Activated CD4-positive, alpha-beta T cell treated with anti-CD3 and anti-CD28 coated beads, Interleukin-2, amount 10 ng/mL, durations not matched to agents 7 days and 5 days (primary cell): Measurements from ENCODE around the gene STAT4. TPM values are rescaled to one million over a fixed set of nuclear protein-coding genes. Genes with fewer than 3 reads are reported as not detected.

ENCODE experiments used
- CTCF ChIA-PET: fragments of 350-600 bp; sonication (Branson Sonifier 250); formaldehyde crosslinking; loops from one replicate; lab custom pipeline; 2021; ENCODE audit warnings: antibody characterized with exemption; lab: Charles Lee
- POLR2A ChIA-PET: fragments of 350-600 bp; sonication (Branson Sonifier 250); formaldehyde crosslinking; loops from one replicate; lab custom pipeline; 2021; ENCODE audit warnings: antibody characterized with exemption; lab: Charles Lee
- DNase-seq: peaks from one replicate; pipeline ENCODE4 v3.0.0-alpha.2; 2020
- H3K27ac Mint-ChIP-seq: one replicate; pipeline ENCODE4 v1.8.0; 2021; ENCODE audit warnings: mild to moderate bottlenecking, moderate library complexity, mixed read lengths
- H3K27me3 Mint-ChIP-seq: one replicate; pipeline ENCODE4 v1.8.0; 2021; ENCODE audit warnings: mixed read lengths
- H3K36me3 Mint-ChIP-seq: one replicate; pipeline ENCODE4 v1.8.0; 2021; ENCODE audit warnings: low read depth, mixed read lengths
- H3K4me1 Mint-ChIP-seq: one replicate; pipeline ENCODE4 v1.8.0; 2021; ENCODE audit warnings: mixed read lengths
- H3K4me3 Mint-ChIP-seq: one replicate; pipeline ENCODE4 v1.8.0; 2021; ENCODE audit warnings: mild to moderate bottlenecking, moderate library complexity, mixed read lengths
- H3K9me3 Mint-ChIP-seq: one replicate; pipeline ENCODE4 v1.8.0; 2021; ENCODE audit warnings: mixed read lengths
- total RNA-seq, 2 experiments: library from RNA; stranded (reverse); gene quantifications; one replicate each; pipeline ENCODE4 v1.2.3, GENCODE V29; 2021

STAT4 gene
- total RNA-seq, 2 experiments from 2014 or later = 72.6 to 84.4 TPM

DNA sequence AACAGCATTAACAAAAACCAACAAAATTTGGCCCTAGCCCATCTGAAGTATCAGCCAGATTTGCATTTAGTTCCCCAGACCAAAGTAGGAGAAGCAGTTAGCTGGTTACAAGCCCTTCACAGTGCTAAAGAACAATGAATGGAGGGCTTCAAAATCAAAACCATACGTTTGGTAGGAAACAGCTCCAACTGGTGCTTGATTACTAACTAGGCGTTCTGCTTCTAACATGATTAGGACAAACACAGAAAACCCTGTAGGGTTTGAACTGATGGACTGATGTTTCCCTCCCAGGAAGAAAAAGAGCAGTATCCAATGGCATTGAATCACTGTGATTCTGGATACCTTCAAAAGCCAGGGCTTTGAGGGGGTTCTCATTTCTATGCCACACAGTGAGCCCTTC lies 20.5 kb upstream of the STAT4 start:
- no peak overlapping the region for H3K27ac Mint-ChIP-seq
- H3K27me3 Mint-ChIP-seq = no peaks in the 10 kb centered on the region
- H3K4me1 Mint-ChIP-seq = peaks cover 46% of the 10 kb centered on the region
- no peak for DNase-seq
- H3K9me3 Mint-ChIP-seq = no peaks in the 10 kb centered on the region
- H3K4me3 Mint-ChIP-seq = no peak overlapping the region
- CTCF ChIA-PET = interaction anchor here (0.8 to 1.5 kb wide), 3 partner anchors 13 to 17 kb away, joined by 3 to 5 read pairs (median 3); no protein-coding TSS in a partner anchor
- POLR2A ChIA-PET = no interaction called here
- no peaks in the 10 kb centered on the region for H3K36me3 Mint-ChIP-seq

DNA sequence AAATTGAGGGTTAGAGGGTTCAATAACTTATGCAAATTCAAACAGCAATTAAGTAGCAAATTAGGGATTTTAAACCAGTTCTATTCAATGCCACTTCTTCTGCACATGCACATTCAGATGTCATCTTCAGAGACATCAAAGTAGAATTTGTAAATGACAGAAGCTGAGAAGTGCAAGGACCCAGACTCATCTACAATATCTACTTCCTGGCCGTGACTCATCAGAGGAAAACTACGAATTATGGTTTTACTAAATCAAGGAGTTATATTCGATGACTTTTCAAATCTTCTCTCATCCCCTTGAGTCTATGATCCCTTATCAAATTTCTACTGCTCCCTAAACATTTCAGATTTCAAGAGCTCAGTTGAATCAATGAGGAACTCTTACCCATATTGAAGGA lies 20.0 kb upstream of the STAT4 start:
- POLR2A ChIA-PET = no interaction called here
- Mint-ChIP-seq H3K4me1 (peaks cover 41% of the 10 kb centered on the region), H3K36me3 (no peaks in the 10 kb centered on the region), H3K4me3 (no peak overlapping the region), H3K27ac (no peak overlapping the region), H3K9me3 (no peaks in the 10 kb centered on the region), H3K27me3 (no peaks in the 10 kb centered on the region)
- CTCF ChIA-PET = interaction anchor here (0.8 to 1.5 kb wide), 3 partner anchors 12 to 18 kb away, joined by 3 to 5 read pairs (median 3); no protein-coding TSS in a partner anchor
- no peak for DNase-seq

DNA sequence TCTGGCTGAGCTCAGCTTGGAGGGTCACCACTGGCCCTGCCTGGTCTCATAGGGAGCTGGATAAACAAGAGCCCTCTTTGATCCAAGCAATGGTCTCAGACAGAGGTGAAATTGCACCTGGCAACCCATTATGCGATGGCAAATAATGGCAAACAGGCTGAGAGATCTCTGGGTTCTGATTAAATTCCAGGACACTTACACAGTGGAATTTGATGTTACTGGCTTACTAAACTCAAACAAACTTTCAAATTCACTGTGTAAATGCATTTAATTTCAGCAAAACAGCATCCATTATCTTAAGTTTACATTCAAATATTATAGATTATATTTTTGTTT lies 19.5 kb upstream of the STAT4 start:
- no peak overlapping the region for H3K27ac Mint-ChIP-seq
- POLR2A ChIA-PET = no interaction called here
- H3K9me3 Mint-ChIP-seq = no peaks in the 10 kb centered on the region
- no peaks in the 10 kb centered on the region for H3K27me3 Mint-ChIP-seq
- no peak for DNase-seq
- H3K36me3 Mint-ChIP-seq = no peaks in the 10 kb centered on the region
- no peak overlapping the region for H3K4me3 Mint-ChIP-seq
- CTCF ChIA-PET = interaction anchor here (0.9 to 1.5 kb wide), 3 partner anchors 12 to 119 kb away, joined by 3 to 5 read pairs (median 3); no protein-coding TSS in a partner anchor
- H3K4me1 Mint-ChIP-seq = peaks cover 38% of the 10 kb centered on the region

DNA sequence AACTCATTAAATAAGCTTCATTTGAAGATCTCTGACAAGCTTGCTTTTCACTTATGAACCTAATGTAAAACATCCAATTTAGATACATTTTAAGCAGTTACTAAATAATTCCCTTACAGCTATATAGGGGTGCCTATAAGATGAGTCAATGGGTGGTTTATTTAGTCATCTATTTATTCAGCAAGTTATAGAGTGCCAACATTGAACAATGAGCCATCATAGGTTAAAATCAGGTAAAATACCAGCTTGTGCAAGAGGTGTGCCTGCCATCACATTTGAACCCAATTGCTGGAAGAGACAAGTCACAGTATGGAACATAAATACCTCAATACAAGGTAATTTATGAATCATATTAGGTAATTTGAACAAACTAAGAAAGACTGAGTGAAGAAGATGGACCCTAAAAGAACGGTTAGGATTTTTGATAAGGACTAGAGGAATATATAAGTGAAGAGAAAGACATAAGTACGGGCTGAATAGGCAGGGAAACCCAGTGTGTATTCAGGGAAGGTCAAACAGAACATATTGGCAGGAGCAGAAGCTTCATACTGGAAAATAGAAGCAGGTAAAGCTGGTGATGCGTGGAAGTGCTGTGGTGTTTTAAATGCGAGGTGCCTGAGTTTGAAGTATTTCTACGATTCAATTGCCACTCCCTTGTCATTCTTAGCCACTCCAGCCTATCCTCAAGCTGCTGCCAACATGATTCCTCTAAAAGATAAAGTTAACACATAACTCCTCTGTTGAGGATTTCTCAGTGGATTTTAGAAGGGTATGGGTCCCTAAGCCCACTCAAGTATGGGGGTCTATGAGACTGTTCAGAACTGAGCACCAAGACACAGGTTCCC lies 18.9 kb upstream of the STAT4 start:
- no peaks in the 10 kb centered on the region for H3K27me3 Mint-ChIP-seq
- POLR2A ChIA-PET = no interaction called here
- peaks cover 42% of the 10 kb centered on the region for H3K4me1 Mint-ChIP-seq

DNA sequence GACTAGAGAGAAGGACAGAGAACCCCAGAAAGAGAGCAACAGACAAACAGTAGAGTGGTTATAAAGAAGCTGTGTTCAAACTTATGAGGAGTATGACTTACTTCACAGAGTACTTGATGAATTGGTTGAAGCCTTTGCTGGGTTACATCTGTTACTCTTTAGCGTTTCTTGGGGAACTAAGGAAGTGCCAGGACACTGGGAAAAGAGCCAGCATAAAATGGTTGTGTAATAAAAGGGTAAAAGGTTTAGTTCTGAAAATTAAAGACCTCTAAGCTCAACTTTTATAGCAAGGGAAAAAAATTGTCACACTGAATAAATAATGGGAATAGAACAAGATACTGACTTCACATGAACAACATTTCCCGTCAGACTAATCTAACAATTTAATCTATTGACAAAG lies 17.0 kb upstream of the STAT4 start:
- Mint-ChIP-seq H3K27me3 (peaks cover 4% of the 10 kb centered on the region), H3K27ac (no peak overlapping the region), H3K4me3 (no peak overlapping the region), H3K9me3 (no peaks in the 10 kb centered on the region), H3K36me3 (no peaks in the 10 kb centered on the region), H3K4me1 (peaks cover 26% of the 10 kb centered on the region)
- ChIA-PET CTCF (interaction anchor here (0.6 to 11.1 kb wide), 4 partner anchors 12 to 116 kb away, joined by 3 to 69 read pairs (median 6); no protein-coding TSS in a partner anchor), POLR2A (interaction anchor here (0.7 kb wide), 1 partner anchor 9 kb away, joined by 10 read pairs; no protein-coding TSS in a partner anchor)
- DNase-seq = no peak

More for the DNA sequence above, 18.9 kb upstream of the STAT4 start:
- Mint-ChIP-seq H3K9me3 (no peaks in the 10 kb centered on the region), H3K36me3 (no peaks in the 10 kb centered on the region), H3K27ac (no peak overlapping the region), H3K4me3 (no peak overlapping the region)
- no peak for DNase-seq
- CTCF ChIA-PET = interaction anchor here (1.3 to 2.1 kb wide), 3 partner anchors 11 to 118 kb away, joined by 3 to 8 read pairs (median 5); no protein-coding TSS in a partner anchor

DNA sequence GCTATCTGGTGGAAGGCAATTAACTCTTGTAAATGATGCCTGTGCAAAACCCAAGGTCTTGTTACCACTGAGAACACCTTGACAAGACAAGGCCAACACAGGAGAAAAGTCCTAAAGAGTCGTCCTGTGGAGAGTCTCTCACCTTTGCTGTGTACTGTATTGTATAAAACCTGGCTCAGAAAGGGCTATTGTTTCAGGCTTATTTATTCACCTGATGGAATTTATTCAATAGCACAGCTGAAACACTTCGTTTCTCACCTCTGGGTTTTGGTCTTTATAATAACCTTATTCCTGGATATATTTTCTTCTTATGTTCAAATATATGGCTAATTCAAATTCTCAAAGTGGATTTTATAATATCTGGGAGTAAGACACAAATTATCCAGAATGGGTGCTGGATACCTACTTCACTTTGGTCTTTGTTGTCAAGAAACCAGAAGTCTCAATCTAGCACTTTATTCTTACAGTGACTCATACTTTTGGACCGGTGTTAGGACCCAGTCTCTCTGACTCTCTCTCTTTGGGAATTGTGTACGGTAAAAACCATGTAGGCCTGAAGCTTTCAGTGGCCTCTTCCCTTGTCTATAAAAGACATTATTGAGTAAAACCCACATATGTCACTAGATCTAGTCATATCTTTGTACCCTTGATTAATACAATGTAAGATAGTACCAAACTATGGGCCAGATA lies 16.1 kb upstream of the STAT4 start:
- Mint-ChIP-seq H3K4me1 (peaks cover 22% of the 10 kb centered on the region), H3K27me3 (peaks cover 5% of the 10 kb centered on the region), H3K4me3 (no peak overlapping the region), H3K36me3 (no peaks in the 10 kb centered on the region), H3K27ac (no peak overlapping the region), H3K9me3 (no peaks in the 10 kb centered on the region)
- ChIA-PET CTCF (interaction anchor here (0.9 to 11.1 kb wide), 5 partner anchors 11 to 355 kb away, joined by 3 to 69 read pairs (median 3); no protein-coding TSS in a partner anchor), POLR2A (no interaction called here)
- no peak for DNase-seq

DNA sequence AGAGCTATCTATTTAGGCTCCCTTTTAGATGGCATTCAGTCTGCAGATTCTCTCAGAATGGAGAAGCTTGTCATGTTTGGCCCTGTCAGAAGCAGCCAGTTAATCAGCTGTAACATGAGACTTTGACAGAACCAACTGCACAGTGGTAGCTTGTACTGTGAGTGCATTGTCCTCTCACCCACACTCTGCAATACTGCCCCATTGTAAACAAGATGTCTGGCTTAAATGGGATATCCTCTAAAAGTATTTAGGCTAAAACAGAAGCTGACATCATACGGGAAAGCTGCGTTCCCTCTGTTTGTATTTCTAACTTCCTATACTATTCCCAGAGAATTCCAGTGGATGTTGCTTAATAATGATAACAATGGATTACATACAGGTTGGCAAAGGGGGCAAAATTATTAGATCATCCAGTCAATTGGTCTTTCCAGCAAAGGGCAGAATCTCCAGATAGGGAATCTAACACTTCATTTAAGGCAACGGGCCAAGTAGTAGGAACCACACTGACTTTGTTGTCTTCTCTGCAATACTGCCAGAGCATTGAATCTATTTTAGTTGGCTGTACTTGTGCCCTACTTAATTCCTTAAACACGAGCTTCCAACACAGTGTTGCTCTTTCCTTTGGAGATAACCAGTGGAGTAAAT lies 15.4 kb upstream of the STAT4 start:
- Mint-ChIP-seq H3K9me3 (no peaks in the 10 kb centered on the region), H3K4me1 (peaks cover 18% of the 10 kb centered on the region), H3K36me3 (no peaks in the 10 kb centered on the region), H3K4me3 (no peak overlapping the region), H3K27ac (no peak overlapping the region), H3K27me3 (peaks cover 10% of the 10 kb centered on the region)
- POLR2A ChIA-PET = no interaction called here
- no peak for DNase-seq
- CTCF ChIA-PET = interaction anchor here (0.9 to 11.1 kb wide), 5 partner anchors 11 to 355 kb away, joined by 3 to 69 read pairs (median 3); no protein-coding TSS in a partner anchor

DNA sequence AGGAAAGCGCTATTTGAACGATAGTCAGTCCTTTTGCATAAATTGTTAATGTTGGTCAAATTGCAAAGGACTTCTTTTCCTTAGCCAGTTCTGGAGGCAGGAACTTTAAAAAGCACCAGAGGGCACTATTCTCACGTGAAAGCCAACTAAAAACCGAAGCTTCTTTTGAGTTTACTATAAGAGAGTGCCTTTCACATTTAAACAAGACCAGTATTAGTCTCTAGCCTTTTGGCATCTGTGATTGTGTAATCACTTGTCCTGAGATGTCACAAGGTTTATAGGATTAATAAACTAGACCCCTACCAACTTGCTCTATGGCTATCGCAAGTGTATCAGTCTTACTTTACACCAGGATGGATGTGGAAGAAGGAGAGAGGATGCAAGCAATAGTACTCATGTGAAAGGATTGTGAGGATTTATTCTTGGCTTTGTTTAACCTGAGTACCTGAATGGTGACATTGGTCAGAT lies 14.4 kb upstream of the STAT4 start:
- CTCF ChIA-PET = interaction anchor here (0.6 to 11.1 kb wide), 15 partner anchors 9 to 356 kb away, joined by 3 to 69 read pairs (median 3); no protein-coding TSS in a partner anchor
- no peak overlapping the region for H3K4me3 Mint-ChIP-seq
- H3K4me1 Mint-ChIP-seq = peaks cover 16% of the 10 kb centered on the region
- DNase-seq = peak; percentile 56
- H3K27me3 Mint-ChIP-seq = peaks cover 10% of the 10 kb centered on the region
- H3K27ac Mint-ChIP-seq = no peak overlapping the region
- H3K9me3 Mint-ChIP-seq = no peaks in the 10 kb centered on the region
- H3K36me3 Mint-ChIP-seq = no peaks in the 10 kb centered on the region
- POLR2A ChIA-PET = no interaction called here

DNA sequence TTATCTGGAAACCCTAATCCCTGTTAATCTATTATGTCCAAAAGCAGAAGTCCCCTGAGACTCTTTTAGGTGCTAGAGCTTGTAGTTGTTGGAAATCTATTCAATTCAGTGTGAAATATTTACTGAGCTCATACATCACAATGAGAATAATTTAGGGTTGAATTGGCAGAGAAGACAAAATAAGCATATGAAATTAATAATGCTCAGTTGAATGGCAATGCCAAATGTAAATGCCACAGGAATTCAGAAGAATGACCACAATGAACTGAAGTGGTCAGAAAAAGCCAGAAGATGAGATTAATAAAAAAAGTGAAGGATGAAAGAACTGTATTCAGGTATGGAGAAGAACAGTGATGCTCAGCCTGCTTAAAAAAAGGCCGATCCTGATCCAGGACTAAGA lies 8.0 kb upstream of the STAT4 start:
- Mint-ChIP-seq H3K27ac (no peak overlapping the region), H3K4me3 (no peak overlapping the region), H3K4me1 (peaks cover 23% of the 10 kb centered on the region), H3K9me3 (no peaks in the 10 kb centered on the region), H3K27me3 (peaks cover 14% of the 10 kb centered on the region), H3K36me3 (no peaks in the 10 kb centered on the region)
- CTCF ChIA-PET = interaction anchor here (1.0 to 11.1 kb wide), 7 partner anchors 8 to 107 kb away, joined by 3 to 69 read pairs (median 5); partner anchors contain the start of gene STAT4
- no peak for DNase-seq
- POLR2A ChIA-PET = interaction anchor here (0.9 kb wide), 1 partner anchor 88 kb away, joined by 3 read pairs; no protein-coding TSS in a partner anchor

DNA sequence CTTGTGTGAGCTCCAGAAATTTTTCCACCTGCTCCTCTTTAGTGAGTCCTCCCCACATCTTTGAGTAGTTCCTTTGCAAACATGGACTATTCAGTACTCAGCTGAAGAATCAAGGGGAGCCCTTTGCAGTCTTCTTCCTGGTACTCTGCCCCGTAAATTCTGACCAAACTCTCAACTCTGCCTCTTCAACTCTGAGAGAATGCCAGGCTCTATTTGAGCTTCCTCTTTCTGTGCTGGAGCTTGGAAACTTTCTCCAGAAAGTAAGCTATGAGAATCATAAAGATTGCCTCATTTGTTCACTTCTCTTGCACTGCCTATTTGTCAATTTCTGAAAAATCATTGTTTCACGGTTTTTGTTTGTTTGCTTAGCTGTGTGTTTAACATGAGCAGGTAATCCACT lies 7.4 kb upstream of the STAT4 start:
- Mint-ChIP-seq H3K27me3 (peaks cover 13% of the 10 kb centered on the region), H3K4me1 (peaks cover 26% of the 10 kb centered on the region), H3K36me3 (no peaks in the 10 kb centered on the region), H3K9me3 (no peaks in the 10 kb centered on the region), H3K4me3 (no peak overlapping the region), H3K27ac (no peak overlapping the region)
- ChIA-PET POLR2A (interaction anchor here (0.9 kb wide), 1 partner anchor 88 kb away, joined by 3 read pairs; no protein-coding TSS in a partner anchor), CTCF (interaction anchor here (1.0 to 11.1 kb wide), 7 partner anchors 8 to 107 kb away, joined by 3 to 69 read pairs (median 5); partner anchors contain the start of gene STAT4)
- no peak for DNase-seq

DNA sequence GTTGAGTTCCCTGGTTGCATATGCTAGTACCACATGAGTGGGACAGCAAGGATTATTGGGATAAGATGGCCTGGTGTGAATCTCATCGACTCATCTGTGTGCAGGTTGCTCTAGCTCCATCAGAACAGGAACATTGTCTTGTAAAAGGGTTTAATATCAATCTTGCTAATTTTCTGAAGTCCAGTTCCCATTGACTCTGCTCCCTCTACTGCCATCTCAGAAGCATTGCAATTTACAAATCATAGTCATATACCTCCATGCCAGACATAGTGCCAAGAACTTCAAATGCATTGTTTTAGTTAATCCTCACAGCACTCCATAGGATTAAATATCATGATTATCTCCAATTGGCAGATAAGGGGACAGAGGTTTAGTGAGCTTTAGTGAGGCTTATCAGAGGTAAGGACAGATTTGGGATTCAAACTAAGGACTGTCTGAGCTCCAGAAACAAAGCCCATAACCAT lies 4.8 kb upstream of the STAT4 start:
- H3K4me1 Mint-ChIP-seq = peaks cover 45% of the 10 kb centered on the region
- ChIA-PET POLR2A (interaction anchor here (1.0 kb wide), 1 partner anchor 103 kb away, joined by 5 read pairs; no protein-coding TSS in a partner anchor), CTCF (interaction anchor here (0.6 to 2.4 kb wide), 29 partner anchors 9 to 362 kb away, joined by 3 to 108 read pairs (median 4); no protein-coding TSS in a partner anchor)
- no peaks in the 10 kb centered on the region for H3K9me3 Mint-ChIP-seq
- H3K27ac Mint-ChIP-seq = no peak overlapping the region
- H3K4me3 Mint-ChIP-seq = no peak overlapping the region
- H3K36me3 Mint-ChIP-seq = no peaks in the 10 kb centered on the region
- peak; percentile 21 for DNase-seq
- H3K27me3 Mint-ChIP-seq = peaks cover 4% of the 10 kb centered on the region

DNA sequence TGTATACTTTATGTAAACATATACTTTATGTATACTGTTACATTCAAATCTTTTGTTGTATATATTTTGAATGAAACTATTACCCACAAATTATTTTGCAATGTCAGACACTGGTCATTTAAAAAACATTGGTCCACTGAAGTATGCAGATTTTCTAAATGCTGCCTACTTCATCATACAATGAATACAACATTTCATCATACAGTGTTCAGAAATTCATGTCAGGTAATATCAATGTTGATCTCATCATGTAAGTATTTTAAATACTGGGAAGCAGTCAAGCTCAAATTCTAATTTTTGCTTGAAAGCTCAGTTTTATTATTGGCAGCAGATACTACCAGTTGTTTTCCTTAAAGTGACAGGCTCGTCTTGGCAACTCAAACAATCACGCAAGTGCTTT lies 2.9 kb upstream of the STAT4 start:
- Mint-ChIP-seq H3K27me3 (peaks cover 4% of the 10 kb centered on the region), H3K4me1 (peaks cover 45% of the 10 kb centered on the region), H3K4me3 (no peak overlapping the region), H3K36me3 (no peaks in the 10 kb centered on the region), H3K27ac (no peak overlapping the region), H3K9me3 (no peaks in the 10 kb centered on the region)
- CTCF ChIA-PET = interaction anchor here (1.5 kb wide), 1 partner anchor 91 kb away, joined by 4 read pairs; no protein-coding TSS in a partner anchor
- POLR2A ChIA-PET = no interaction called here
- no peak for DNase-seq
